Thyroid gland (tissue), 4 donors: ENCODE results near the gene GCNT2. TPM values are rescaled to one million over a fixed set of nuclear protein-coding genes. Genes with fewer than 3 reads are reported as not detected.
A peak's percentile ranks its signal among the peaks of the same experiment; 100 is the strongest.
"Not testable (repeated sequence)": the region's sequence is repeated elsewhere in the genome, so short reads cannot be mapped to it uniquely, and the experiment has no call there.

Experiments
- DNase-seq, 2 donors: peaks; one replicate each; pipeline ENCODE4 v3.0.0-alpha.2; 2019
- H3K27ac ChIP-seq, 3 donors: fragments of 200-600 bp; sonication (generic); 1 replicate in 2 of 3; 2 replicates in 1 of 3; pipeline ENCODE4 v1.5.1; 2016 to 2019; ENCODE audit warnings: mild to moderate bottlenecking in 1 of 3, moderate library complexity in 1 of 3
- H3K27me3 ChIP-seq: fragments of 200-600 bp; sonication (generic); one replicate; pipeline ENCODE4 v1.5.1; 2019
- H3K36me3 ChIP-seq, 2 donors: fragments of 200-600 bp; sonication (generic); one replicate each; pipeline ENCODE4 v1.5.1; 2016 to 2019
- H3K4me1 ChIP-seq, 2 donors: fragments of 200-600 bp; sonication (generic); one replicate each; pipeline ENCODE4 v1.5.1; 2017 to 2019
- H3K4me3 ChIP-seq, 3 donors: fragments of 200-600 bp; sonication (generic); replicated peaks in 1 of 3; 1 replicate in 2 of 3; 2 replicates in 1 of 3; pipeline ENCODE4 v1.5.1; 2016; ENCODE audit warnings: mild to moderate bottlenecking in 1 of 3
- H3K9me3 ChIP-seq: fragments of 200-600 bp; sonication (generic); one replicate; pipeline ENCODE4 v1.5.1; 2017
- CTCF ChIP-seq, 6 experiments: fragments of 200-600 bp in 3 of 6; fragments of 450-650 bp in 3 of 6; sonication (generic) in 3 of 6; IDR thresholded peaks; one replicate each; pipeline ENCODE4 v1.5.1; 2016 to 2019; ENCODE audit warnings: antibody characterized with exemption in 6 of 6, mild to moderate bottlenecking in 2 of 6, inconsistent platforms in 1 of 6, moderate library complexity in 1 of 6
- POLR2A ChIP-seq, 2 donors: fragments of 450-650 bp; IDR thresholded peaks; one replicate each; pipeline ENCODE4 v1.6.1; 2017; ENCODE audit warnings: antibody characterized with exemption in 2 of 2, mild to moderate bottlenecking in 2 of 2, moderate library complexity in 1 of 2
- WGBS, 2 donors: methylation state at CpG; one replicate each; pipeline ENCODE4 v1.1.5; 2017; 5-methylcytosine and 5-hydroxymethylcytosine counted together
- intact Hi-C: fragments of 100-400 bp; cut with DNase I; formaldehyde crosslinking; loops from one replicate; pipeline ENCODE4 v1.15.1; 2023
- total RNA-seq, 4 donors: library from RNA; depleted of rRNA; stranded (reverse); fragments of >200 nt; gene quantifications; one replicate each; pipeline ENCODE4 v1.2.3, GENCODE V29; 2016

The GCNT2 gene
- total RNA-seq, 4 donors from 2014 or later = 4.0 to 9.8 (median 8.0) TPM

GRCh38 chr6:10522929-10523573 is 1.9 kb downstream of the GCNT2 start:
- intact Hi-C loops = no loop called here
- H3K4me1 ChIP-seq = peaks cover 0 to 20% of the 10 kb centered on the region in 2 donors
- H3K4me3 ChIP-seq = no peak overlapping the region
- DNase-seq = peak; percentile 29 to 36
- no peak for TF ChIP-seq POLR2A (IDR thresholded peaks at IDR 0.05)
- TF ChIP-seq CTCF (IDR thresholded peaks at IDR 0.05) = no peak
- no peak overlapping the region for H3K27ac ChIP-seq
- H3K27me3 ChIP-seq = no peaks in the 10 kb centered on the region
- WGBS, 2 donors = 72 to 80% methylated on average over 21 of the region's 21 CpGs
- H3K36me3 ChIP-seq = no peaks in the 10 kb centered on the region
- H3K9me3 ChIP-seq = no peaks in the 10 kb centered on the region

GRCh38 chr6:10526156-10526555 is 5.0 kb downstream of the GCNT2 start:
- no peaks in the 10 kb centered on the region for H3K36me3 ChIP-seq
- H3K4me3 ChIP-seq = no peak overlapping the region
- 83 to 84% methylated on average over 6 of the region's 6 CpGs for WGBS, 2 donors
- TF ChIP-seq CTCF (IDR thresholded peaks at IDR 0.05) (no peak), POLR2A (IDR thresholded peaks at IDR 0.05) (peak in 1 of 2 donors; percentile 34)
- no peaks in the 10 kb centered on the region for H3K27me3 ChIP-seq
- H3K4me1 ChIP-seq = peaks cover 0 to 11% of the 10 kb centered on the region in 2 donors
- H3K9me3 ChIP-seq = no peaks in the 10 kb centered on the region
- peak overlapping the region in 2 of 3 donors; percentile 51 to 71 for H3K27ac ChIP-seq
- DNase-seq = no peak
- intact Hi-C loops = no loop called here

- Histone ChIP-seq H3K4me3 (peak overlapping the region in 1 of 3 donors; percentile 12), H3K27ac (peak overlapping the region; percentile 53 to 84 (median 61)), H3K36me3 (no peaks in the 10 kb centered on the region), H3K9me3 (no peaks in the 10 kb centered on the region), H3K27me3 (no peaks in the 10 kb centered on the region), H3K4me1 (peaks cover 3% of the 10 kb centered on the region in 2 donors)
- TF ChIP-seq CTCF (IDR thresholded peaks at IDR 0.05) (no peak), POLR2A (IDR thresholded peaks at IDR 0.05) (peak in 1 of 2 donors; percentile 35)
- intact Hi-C loops = no loop called here
- 37 to 46% methylated on average over 11 of the region's 11 CpGs for WGBS, 2 donors
- no peak for DNase-seq
Measured at GRCh38 chr6:10528158-10528981, 7.2 kb downstream of the GCNT2 start.

GRCh38 chr6:10529231-10529801 is 8.2 kb downstream of the GCNT2 start:
- no peak for DNase-seq
- H3K4me3 ChIP-seq = peak overlapping the region in 1 of 3 donors; percentile 2
- H3K27me3 ChIP-seq = no peaks in the 10 kb centered on the region
- TF ChIP-seq POLR2A (IDR thresholded peaks at IDR 0.05) (peak in 1 of 2 donors; percentile 31), CTCF (IDR thresholded peaks at IDR 0.05) (no peak)
- intact Hi-C loops = no loop called here
- peak overlapping the region in 2 of 3 donors; percentile 61 to 84 for H3K27ac ChIP-seq
- WGBS, 2 donors = 62 to 67% methylated on average over 16 of the region's 16 CpGs
- H3K36me3 ChIP-seq = no peaks in the 10 kb centered on the region
- no peaks in the 10 kb centered on the region for H3K9me3 ChIP-seq
- H3K4me1 ChIP-seq = peaks cover 5 to 9% of the 10 kb centered on the region in 2 donors

GRCh38 chr6:10529828-10530374 is 8.8 kb downstream of the GCNT2 start:
- intact Hi-C loops, H3K9me3 ChIP-seq, DNase-seq, H3K36me3 ChIP-seq, H3K27me3 ChIP-seq: not testable (repeated sequence)
- H3K4me1 ChIP-seq = peaks cover 5 to 12% of the 10 kb centered on the region in 2 donors
- peak overlapping the region in 1 of 3 donors; percentile 0 for H3K4me3 ChIP-seq
- whole genome bisulfite sequencing, 2 donors = 88% methylated on average over 13 of the region's 13 CpGs
- peak overlapping the region in 2 of 3 donors; percentile 61 to 84 for H3K27ac ChIP-seq
